ENCODE data around the gene MDFI.
A peak's percentile ranks its signal among the peaks of the same experiment; 100 is the strongest.

MDFI gene

DNA sequence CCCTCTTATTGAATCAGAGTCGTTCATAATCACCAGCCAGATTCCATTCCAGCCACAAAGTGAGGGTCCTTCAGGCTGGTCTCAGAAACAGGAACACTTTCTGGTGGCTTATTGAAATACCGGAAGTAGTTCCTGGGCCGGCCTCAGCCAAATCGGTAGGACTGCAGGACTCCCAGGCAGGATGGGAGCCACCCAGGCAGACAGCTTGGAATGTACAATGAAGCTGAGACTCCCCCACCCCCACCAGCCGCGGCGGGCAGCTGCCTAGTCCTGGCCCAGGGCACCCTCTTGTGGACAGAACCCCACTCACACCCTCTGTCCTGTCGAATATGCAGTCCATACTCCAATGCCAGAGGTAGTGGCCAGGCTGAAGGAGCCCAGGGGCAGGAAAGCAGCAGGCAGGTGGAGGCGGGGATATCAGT is 43.8 kb downstream of the MDFI start:
- peak; percentile 95 for DNase-seq (ENCODE audit: low spot score)
- TF ChIP-seq CTCF (conservative IDR thresholded peaks at IDR 0.05; ENCODE audit: low read depth), result peak; percentile 89
- POLR2A ChIA-PET (ENCODE audit: low non-redundant PET), result no interaction called here
- H3K27ac ChIP-seq, result peak overlapping the region; percentile 56
- CTCF ChIA-PET, result interaction anchor here (0.6 to 5.1 kb wide), 9 partner anchors 12 to 314 kb away, joined by 3 to 53 read pairs (median 4); no protein-coding TSS in a partner anchor

- ChIA-PET CTCF (interaction anchor here (0.6 to 5.1 kb wide), 26 partner anchors 8 to 518 kb away, joined by 3 to 53 read pairs (median 4); no protein-coding TSS in a partner anchor), POLR2A (ENCODE audit: low non-redundant PET) (no interaction called here)
- DNase-seq (ENCODE audit: low spot score), result no peak
- peak overlapping the region; percentile 56 for H3K27ac ChIP-seq
- peak; percentile 48; the same call in 1 of the 2 replicates for TF ChIP-seq CTCF (conservative IDR thresholded peaks at IDR 0.05; ENCODE audit: low read depth)
Measured at GRCh38 chr6:41682497-41683272, 44.4 kb downstream of the MDFI start.

GRCh38 chr6:41683273-41683522 is 44.9 kb downstream of the MDFI start:
- ChIA-PET CTCF (interaction anchor here (0.6 to 5.1 kb wide), 27 partner anchors 8 to 519 kb away, joined by 3 to 53 read pairs (median 4); no protein-coding TSS in a partner anchor), POLR2A (ENCODE audit: low non-redundant PET) (no interaction called here)
- no peak for TF ChIP-seq CTCF (conservative IDR thresholded peaks at IDR 0.05; ENCODE audit: low read depth)
- no peak for DNase-seq (ENCODE audit: low spot score)
- H3K27ac ChIP-seq, result peak overlapping the region; percentile 56; the same call in 1 of the 2 replicates

- peak overlapping the region; percentile 56 for H3K27ac ChIP-seq
- peak; percentile 74 for DNase-seq (ENCODE audit: low spot score)
- POLR2A ChIA-PET (ENCODE audit: low non-redundant PET), result no interaction called here
- TF ChIP-seq CTCF (conservative IDR thresholded peaks at IDR 0.05; ENCODE audit: low read depth), result peak; percentile 88
- CTCF ChIA-PET, result interaction anchor here (0.6 to 5.1 kb wide), 34 partner anchors 9 to 1507 kb away, joined by 3 to 53 read pairs (median 4); no protein-coding TSS in a partner anchor
Measured at GRCh38 chr6:41683523-41684310, 45.4 kb downstream of the MDFI start.

DNA sequence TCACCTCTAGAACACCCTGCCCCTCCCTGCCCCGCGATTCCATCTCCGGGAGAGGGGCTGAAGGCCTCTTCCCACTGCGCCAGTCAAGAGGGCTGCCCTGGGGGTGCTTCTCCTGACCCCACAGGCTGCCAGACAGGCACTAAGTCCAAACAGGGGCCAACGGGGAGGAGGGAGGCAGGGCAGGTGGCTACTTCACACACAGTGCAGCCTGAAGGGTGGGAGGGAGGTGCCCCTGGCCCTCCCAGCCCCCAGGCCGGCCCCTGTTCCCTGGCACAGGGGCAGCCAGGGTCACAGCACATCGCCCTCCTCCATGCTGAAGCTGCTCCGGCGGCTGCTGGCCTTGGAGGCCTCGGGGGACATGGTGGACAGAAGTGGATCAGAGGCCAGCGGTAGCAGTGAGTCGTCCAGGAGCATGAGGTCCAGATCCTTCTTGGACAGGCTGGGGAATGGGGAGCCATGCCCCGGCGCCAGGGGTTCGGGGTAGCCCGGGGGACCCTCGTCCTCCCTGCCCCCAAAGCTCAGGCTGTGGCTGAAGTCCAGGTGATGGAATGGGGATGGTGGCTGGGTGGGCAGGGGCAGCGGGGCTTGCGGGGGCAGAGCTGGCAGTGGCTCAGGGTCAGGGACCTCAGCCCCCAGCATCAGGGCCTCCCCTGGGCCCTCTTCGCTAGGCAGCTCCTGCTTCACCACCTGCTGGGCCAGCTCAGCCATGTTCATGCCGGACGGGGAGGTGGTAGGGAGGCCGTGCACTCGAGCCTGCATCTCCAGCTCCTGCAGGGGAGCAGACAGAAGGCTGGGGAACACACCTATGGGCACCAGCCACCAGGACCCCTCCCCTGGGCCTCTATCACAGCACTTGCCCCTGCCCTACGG is 46.3 kb downstream of the MDFI start:
- ChIA-PET CTCF (interaction anchor here (0.6 to 5.1 kb wide), 13 partner anchors 10 to 1506 kb away, joined by 3 to 53 read pairs (median 4); no protein-coding TSS in a partner anchor), POLR2A (ENCODE audit: low non-redundant PET) (no interaction called here)
- peak overlapping the region; percentile 56 for H3K27ac ChIP-seq
- DNase-seq (ENCODE audit: low spot score), result no peak
- no peak for TF ChIP-seq CTCF (conservative IDR thresholded peaks at IDR 0.05; ENCODE audit: low read depth)

All from RWPE1 (cell line).